CD4-positive, alpha-beta T cell treated with Interleukin-17A for 1 hour (primary cell): Measurements from ENCODE around the gene KRTAP5-3.
"Not testable (repeated sequence)": the region's sequence is repeated elsewhere in the genome, so short reads cannot be mapped to it uniquely, and the experiment has no call there.

Experiments used
- DNase-seq: peaks from one replicate; pipeline ENCODE4 v3.0.0-alpha.2; 2020

KRTAP5-3 gene

DNA sequence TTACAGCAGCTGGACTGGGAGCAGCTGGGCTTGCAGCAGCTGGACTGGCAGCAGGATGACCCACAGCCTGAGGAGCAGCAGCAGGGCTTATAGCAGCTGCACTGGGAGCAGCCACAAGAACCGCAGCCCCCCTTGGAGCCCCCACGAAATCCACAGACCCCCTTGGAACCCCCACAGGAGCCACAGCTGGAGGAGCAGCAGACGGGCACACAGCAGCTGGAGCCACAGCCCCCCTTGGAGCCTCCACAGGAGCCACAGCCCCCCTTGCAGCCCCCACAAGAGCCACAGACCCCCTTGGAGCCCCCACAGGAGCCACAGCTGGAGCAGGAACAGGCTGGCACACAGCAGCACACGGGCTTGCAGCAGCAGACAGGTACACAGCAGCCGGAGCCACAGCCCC is 362 bp downstream of the KRTAP5-3 start:
- DNase-seq = not testable (repeated sequence)

DNA sequence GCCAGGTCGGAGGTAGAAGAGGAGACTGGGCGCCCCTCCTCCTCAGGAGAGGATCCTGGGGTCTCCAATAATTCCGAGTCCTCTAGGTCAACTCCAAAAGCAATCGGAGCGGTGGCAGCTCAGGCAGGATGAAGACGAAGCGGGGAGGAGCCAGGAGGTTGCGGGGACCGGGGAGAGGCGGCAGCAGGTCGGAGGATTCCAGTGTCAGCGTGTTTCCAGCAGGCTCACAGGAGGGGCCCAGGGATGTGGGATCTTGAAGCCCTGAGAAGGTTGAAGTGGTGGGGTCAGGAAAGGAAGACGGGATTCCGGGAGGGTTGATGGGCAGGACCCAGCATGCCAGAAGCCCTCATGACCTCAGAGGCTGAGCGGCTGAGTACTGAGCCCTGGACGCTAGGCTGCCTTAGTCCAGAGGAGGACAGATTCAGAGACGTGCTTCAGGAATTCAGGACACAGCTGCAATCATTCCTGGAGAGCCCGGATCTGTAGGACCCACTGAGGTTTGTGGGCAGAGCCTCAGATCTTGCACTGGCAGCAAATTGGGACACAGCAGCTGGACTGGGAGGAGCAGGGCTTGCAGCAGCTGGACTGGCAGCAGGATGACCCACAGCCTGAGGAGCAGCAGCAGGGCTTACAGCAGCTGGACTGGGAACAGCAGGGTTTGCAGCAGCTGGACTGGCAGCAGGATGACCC is 962 bp downstream of the KRTAP5-3 start:
- DNase-seq = not testable (repeated sequence)

- DNase-seq = peak; percentile 43
Measured at GRCh38 chr11:1605923-1606322, 2.3 kb downstream of the KRTAP5-3 start.

DNA sequence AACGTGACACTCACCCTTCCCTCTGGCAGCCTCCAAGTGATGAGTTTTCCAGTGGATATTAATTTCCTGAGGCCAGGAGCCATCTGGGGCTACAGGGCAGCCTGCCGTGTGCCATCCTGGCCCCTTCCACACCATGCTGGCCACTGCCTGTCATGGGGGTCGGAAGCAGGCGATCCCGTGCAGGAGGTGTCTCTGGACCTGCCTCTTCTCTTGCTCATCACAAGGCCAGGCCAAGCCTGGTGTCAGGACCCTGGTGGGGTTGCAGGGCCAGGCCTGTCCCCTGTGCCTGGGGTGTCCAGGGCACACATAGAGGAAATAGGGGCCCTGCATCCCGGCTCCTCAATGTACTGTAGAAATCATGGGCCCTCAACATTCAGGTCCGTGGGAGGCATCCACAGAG is 3.6 kb downstream of the KRTAP5-3 start:
- DNase-seq = no peak

DNA sequence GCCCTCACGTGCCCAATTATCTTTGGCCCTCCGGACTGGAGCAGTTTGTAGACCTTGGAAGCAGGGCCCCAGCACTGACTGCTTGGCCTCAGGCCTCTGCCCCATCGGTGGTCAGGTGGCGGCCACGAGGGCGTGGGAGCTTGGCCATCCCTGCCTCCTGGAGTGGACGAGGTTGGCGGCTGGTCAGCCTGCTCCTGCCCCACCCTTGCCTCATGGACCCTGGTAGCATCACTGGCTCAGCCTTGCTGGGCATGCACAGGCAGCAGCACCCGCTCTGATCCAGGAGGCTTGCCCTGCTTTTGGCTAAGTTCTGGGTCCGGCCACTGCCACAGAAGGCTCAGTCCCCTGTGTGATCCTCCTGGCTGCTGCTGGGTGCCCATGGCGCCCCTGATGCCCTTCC is 4.1 kb downstream of the KRTAP5-3 start:
- DNase-seq = no peak

GRCh38 chr11:1603629-1604028 is 4.6 kb downstream of the KRTAP5-3 start:
- no peak for DNase-seq

DNA sequence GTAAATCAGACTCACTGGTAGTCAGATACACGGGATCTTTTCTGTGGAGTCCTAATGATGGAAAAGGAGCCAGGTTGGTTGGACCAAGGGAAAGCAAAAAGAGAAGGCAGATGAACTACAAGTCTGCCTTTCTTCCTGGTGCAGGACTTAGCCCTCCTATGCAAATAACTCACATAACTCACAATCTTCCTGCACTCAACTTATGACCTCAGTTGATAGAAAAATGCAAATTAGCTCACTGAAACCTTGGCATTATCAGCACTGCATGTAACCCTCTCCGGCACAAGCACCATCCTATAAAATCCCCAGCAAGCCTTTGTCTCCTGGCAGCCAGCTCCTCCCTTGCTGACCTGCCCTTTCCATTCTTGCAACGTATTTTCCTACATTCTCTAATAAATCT is 6.6 kb downstream of the KRTAP5-3 start:
- not testable (repeated sequence) for DNase-seq

DNA sequence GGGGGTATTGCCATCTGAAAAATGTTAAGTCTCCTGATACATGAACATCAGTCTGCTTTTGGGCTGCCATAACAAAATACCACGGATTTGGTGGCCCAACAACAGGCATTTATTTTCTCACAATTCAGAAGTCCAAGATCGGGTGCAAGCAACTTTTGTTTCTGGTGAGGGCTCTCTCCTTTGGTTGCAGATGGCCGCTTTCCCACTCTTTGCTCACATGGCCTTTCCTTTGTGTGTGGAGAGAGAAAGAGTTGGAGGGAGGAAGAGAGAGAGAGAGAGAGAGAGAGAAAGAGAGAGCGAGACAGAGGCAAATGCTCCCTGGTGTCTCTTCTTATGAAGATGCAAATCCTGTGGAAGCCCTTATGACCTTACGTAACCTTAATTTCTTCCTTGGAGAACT is 7.6 kb downstream of the KRTAP5-3 start:
- DNase-seq = no peak

- DNase-seq = peak; percentile 38
Measured at GRCh38 chr11:1598816-1599215, 9.4 kb downstream of the KRTAP5-3 start.

GRCh38 chr11:1598406-1598805 is 9.9 kb downstream of the KRTAP5-3 start:
- not testable (repeated sequence) for DNase-seq

DNA sequence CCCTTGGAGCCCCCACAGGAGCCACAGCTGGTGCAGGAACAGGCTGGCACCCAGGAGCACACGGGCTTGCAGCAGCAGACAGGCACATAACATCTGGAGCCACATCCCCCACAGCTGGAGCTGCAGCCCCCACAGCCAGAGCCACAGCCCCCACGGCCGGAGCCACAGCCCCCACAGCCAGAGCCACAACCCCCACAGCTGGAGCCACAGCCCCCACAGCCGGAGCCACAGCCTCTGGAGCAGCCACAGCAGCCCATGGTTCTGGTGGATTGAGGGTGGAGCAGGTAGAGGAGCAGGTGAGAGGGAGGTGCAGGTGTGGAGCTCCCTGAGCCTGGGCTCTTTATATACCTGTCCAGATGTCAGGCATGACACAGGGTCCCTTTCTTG is 10.3 kb downstream of the KRTAP5-3 start, which contains the start of gene KRTAP5-2:
Gene KRTAP5-2, minus strand, starts transcription at position 301 of the 387 bp plus-strand sequence. Its CDS starts 44 bp downstream, at position 257.
- no peak for DNase-seq

DNA sequence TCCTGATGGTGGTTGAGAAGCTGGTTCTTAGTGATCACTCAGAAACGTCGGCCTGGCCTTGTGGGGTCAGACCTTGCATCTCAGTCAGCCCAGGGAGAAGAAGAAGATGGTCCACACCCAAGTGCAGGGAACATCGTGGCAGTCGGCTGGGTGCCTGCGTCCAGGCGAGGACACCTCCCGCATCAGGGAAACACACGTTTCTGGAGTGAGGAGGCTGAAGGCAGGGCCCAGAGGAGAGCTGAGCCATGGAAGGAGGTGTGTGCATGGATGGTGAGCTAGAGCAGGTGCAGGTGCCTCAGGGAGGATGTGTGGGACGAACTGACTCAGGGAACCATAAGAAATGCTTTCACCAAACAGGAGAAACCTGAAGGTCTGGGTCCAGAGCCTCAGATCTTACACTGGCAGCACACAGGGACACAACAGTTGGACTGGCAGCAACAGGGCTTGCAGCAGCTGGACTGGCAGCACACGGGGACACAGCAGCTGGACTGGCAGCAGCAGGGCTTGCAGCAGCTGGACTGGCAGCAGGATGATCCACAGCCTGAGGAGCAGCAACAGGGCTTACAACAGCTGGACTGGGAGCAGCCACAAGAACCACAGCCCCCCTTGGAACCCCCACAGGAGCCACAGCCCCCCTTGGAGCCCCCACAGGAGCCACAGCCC is 10.8 kb downstream of the KRTAP5-3 start:
- no peak for DNase-seq

- not testable (repeated sequence) for DNase-seq
Measured at GRCh38 chr11:1596576-1597121, 11.6 kb downstream of the KRTAP5-3 start.

DNA sequence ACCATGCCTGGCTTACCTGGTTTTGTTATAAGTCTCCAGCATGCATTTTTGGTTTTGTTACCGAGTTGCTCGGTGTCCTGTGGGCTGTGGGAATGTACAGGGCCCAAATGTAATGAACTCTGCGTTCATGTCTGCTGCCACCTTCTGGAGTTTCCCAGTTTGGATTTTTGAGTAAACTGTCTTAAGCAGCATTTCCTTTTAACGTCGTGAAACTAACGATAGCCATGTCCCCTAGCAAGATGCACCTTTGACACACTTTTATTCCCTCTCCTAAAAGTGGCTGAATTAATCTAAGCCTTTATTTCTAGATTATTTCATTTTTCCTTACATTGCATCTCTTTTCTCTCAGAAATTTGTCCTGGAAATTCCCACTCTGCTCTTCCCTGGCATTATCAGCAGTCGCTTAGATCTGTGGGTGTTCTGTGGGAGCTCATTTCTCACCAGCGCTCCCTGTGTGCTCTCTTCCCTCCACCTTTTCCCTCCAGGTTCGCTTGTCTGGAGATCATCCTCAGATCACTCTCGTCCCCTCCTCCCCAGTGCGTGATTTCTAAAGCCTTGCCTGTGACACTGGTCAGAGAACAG is 12.2 kb downstream of the KRTAP5-3 start:
- not testable (repeated sequence) for DNase-seq

- DNase-seq = no peak
Measured at GRCh38 chr11:1592628-1593027, 15.6 kb downstream of the KRTAP5-3 start.

DNA sequence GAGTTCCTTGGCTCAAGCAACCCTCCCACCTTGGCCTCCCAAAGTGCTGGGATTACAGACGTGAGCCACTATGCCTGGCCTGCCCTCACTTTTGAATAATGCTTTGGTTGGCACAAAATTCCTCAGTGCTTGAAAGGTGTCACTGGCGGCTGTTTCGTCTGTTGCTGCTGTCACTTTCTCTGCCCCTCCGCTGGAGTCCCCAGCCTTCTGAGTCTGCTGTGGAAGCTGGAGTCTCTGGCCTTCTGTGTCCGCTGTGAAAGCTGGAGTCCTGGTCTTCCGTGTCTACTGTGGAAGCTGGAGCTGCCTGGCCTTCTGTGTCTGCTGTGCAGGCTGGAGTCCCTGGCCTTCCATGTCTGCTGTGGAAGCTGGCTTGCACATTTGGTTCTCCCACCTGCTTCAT is 18.3 kb downstream of the KRTAP5-3 start:
- DNase-seq = no peak

DNA sequence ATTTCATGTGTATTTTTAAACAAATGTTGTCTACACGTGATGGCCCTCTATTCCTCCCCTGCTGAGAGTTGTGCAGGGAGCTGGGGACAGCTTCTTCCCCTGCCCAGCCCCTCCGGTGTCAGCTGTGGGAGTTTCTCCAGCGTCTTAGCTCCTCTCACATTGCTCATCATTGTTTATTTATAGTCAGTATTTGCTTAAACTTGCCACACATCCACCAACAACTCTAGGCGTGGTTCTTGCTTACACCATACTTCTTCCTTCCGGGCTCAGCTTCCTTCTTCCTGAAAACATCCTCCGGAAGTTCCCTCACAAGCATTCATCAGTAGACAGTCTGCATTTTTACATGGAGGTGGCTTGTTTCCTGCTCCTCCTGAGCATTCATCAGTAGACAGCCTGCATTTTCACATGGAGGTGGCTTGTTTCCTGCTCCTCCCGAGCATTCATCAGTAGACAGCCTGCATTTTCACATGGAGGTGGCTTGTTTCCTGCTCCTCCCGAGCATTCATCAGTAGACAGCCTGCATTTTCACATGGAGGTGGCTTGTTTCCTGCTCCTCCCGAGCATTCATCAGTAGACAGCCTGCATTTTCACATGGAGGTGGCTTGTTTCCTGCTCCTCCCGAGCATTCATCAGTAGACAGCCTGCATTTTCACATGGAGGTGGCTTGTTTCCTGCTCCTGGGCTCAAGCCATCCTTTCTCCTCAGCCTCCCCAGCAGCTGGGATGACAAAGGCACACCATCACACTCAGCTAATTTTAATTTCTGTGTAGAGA is 18.9 kb downstream of the KRTAP5-3 start:
- peak; percentile 68 for DNase-seq

DNA sequence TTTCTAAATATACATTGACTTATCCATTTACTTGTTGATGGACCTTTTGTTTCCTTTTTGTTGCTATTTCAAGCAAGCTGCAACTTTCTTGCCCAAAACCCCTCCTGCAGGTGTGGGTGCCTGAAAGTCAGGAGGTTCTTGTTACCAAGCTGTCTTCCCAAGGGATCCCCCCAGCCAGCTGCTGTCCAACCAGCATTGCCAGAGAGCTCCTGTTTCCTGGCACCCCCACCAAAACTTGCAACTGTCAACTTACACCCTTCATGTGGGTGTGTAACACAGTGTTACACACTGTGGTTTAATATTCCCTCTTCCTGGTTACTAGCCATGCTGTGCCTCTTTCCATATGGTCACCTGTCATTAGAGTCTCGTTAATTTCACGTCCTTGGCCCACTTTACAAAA is 21.6 kb downstream of the KRTAP5-3 start:
- no peak for DNase-seq

DNA sequence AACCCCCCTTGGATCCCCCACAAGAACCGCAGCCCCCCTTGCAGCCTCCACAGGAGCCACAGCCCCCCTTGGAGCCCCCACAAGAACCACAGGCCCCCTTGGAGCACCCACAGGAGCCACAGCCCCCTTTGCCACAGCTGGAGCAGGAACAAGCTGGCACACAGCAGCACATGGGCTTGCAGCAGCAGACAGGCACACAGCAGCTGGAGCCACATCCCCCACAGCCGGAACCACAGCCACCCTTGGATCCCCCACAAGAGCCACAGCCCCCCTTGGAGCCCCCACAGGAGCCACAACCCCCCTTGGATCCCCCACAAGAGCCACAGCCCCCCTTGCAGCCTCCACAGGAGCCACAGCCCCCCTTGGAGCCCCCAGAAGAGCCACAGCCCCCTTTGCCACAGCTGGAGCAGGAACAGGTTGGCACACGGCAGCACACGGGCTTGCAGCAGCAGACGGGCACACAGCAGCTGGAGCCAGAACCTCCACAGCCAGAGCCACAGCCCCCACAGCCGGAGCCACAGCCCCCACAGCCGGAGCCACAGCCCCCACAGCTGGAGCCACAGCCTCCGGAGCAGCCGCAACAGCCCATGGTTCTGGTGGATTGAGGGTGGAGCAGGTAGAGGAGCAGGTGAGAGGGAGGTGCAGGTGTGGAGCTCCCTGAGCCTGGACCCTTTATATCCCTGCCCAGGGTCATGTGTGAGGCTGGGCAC is 23.4 kb downstream of the KRTAP5-3 start, which contains the start of gene KRTAP5-1:
Gene KRTAP5-1, minus strand, starts transcription at position 623 of the 710 bp plus-strand sequence. Its CDS starts 34 bp downstream, at position 589.
- DNase-seq = not testable (repeated sequence)

DNA sequence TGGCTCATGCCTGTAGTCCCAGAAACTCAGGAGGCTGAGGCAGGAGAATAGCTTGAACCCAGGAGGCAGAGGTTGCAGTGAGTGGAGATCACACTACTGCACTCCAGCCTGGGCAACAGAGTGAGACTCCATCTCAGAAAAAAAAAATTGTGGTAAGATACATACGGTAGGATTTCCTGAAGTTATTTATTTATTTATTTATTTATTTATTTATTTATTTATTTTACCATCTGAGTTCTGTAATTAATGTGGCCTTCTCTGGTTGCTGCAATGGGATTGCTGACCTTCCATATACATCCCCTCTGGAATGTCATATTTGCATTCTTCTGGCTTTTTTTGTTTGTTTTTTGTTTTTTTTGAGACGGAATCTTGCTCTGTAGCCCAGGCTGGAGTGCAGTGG is 25.4 kb downstream of the KRTAP5-3 start:
- DNase-seq = not testable (repeated sequence)

DNA sequence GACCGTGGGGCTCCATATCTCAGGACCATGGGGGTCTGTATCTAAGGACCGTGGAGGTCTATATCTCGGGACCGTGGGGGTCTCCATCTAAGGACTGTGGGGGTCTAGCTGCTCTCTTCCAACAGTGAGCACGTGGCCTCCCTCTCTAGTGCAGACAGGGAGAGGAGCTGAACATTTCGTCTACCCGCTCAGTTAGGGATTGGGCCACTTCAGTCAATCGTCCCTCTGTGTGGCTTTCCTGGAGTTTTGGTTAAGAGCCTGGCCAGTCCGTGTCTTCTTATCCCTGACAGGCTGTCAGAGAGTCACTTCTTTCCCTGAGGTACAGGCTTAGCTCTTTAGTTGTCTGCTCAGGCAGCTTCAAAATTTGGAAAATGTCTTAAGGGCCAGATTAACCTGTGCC is 26.3 kb downstream of the KRTAP5-3 start:
- no peak for DNase-seq

GRCh38 chr11:1576825-1577224 is 31.4 kb downstream of the KRTAP5-3 start:
- no peak for DNase-seq
